Activated T-cell treated with anti-CD3 and anti-CD28 coated beads for 1 hour (primary cell): ENCODE data around the gene ZMYND11.
A peak's percentile ranks its signal among the peaks of the same experiment; 100 is the strongest.
"Not testable (repeated sequence)": the region's sequence is repeated elsewhere in the genome, so short reads cannot be mapped to it uniquely, and the experiment has no call there.

Experiments
- DNase-seq: peaks from one replicate; pipeline ENCODE4 v3.0.0-alpha.2; 2020; ENCODE audit warnings: low read depth

Gene ZMYND11

GRCh38 chr10:132946-133898 lies 2.0 kb upstream of the ZMYND11 start:
- no peak for DNase-seq

- no peak for DNase-seq
Observed at GRCh38 chr10:134247-135131, 766 bp upstream of the ZMYND11 start.

GRCh38 chr10:135601-136464 lies 578 bp downstream of the ZMYND11 start:
- DNase-seq: peak; percentile 44

GRCh38 chr10:136465-136762 lies 1.2 kb downstream of the ZMYND11 start:
- no peak for DNase-seq

- peak; percentile 16 for DNase-seq
Observed at GRCh38 chr10:137031-137430, 1.8 kb downstream of the ZMYND11 start.

- no peak for DNase-seq
Observed at GRCh38 chr10:137606-138005, 2.4 kb downstream of the ZMYND11 start.

GRCh38 chr10:142371-142770 lies 7.1 kb downstream of the ZMYND11 start:
- DNase-seq: no peak

GRCh38 chr10:152915-153314 lies 17.7 kb downstream of the ZMYND11 start:
- DNase-seq: no peak

- no peak for DNase-seq
Observed at GRCh38 chr10:154348-154747, 19.1 kb downstream of the ZMYND11 start.

- no peak for DNase-seq
Observed at GRCh38 chr10:167383-167782, 32.1 kb downstream of the ZMYND11 start.

- no peak for DNase-seq
Observed at GRCh38 chr10:173741-174140, 38.5 kb downstream of the ZMYND11 start.

- no peak for DNase-seq
Observed at GRCh38 chr10:176677-177076, 41.4 kb downstream of the ZMYND11 start.

GRCh38 chr10:178208-178607 lies 43.0 kb downstream of the ZMYND11 start:
- no peak for DNase-seq

GRCh38 chr10:178723-179122 lies 43.5 kb downstream of the ZMYND11 start:
- DNase-seq: no peak

- no peak for DNase-seq
Observed at GRCh38 chr10:182441-183201, 47.4 kb downstream of the ZMYND11 start.

- no peak for DNase-seq
Observed at GRCh38 chr10:184174-184573, 48.9 kb downstream of the ZMYND11 start.

- no peak for DNase-seq
Observed at GRCh38 chr10:184911-185310, 49.7 kb downstream of the ZMYND11 start.

GRCh38 chr10:185571-185970 lies 50.3 kb downstream of the ZMYND11 start:
- not testable (repeated sequence) for DNase-seq

GRCh38 chr10:186911-187310 lies 51.7 kb downstream of the ZMYND11 start:
- no peak for DNase-seq

- DNase-seq: no peak
Observed at GRCh38 chr10:188546-188945, 53.3 kb downstream of the ZMYND11 start.

GRCh38 chr10:190216-190615 lies 55.0 kb downstream of the ZMYND11 start:
- DNase-seq: no peak
